Esophagus squamous epithelium (tissue), 4 donors: ENCODE measurements around the gene KIF1B.

Experiments used
- CTCF ChIP-seq, 6 experiments: fragments of 450-650 bp in 4 of 6; fragments of 200-600 bp in 2 of 6; sonication (generic) in 2 of 6; IDR thresholded peaks; one replicate each; pipeline ENCODE4 v1.5.1; 2016 to 2019; ENCODE audit warnings: antibody characterized with exemption in 6 of 6, mild to moderate bottlenecking in 4 of 6, moderate library complexity in 4 of 6
- POLR2A ChIP-seq, 4 donors: fragments of 450-650 bp; IDR thresholded peaks; one replicate each; pipeline ENCODE4 v1.6.1; 2017; ENCODE audit warnings: antibody characterized with exemption in 4 of 4, mild to moderate bottlenecking in 4 of 4, moderate library complexity in 3 of 4

- TF ChIP-seq CTCF (IDR thresholded peaks at IDR 0.05) (no peak), POLR2A (IDR thresholded peaks at IDR 0.05) (no peak)
Measured at GRCh38 chr1:10242135-10242534, 31.8 kb downstream of the KIF1B start.
